Transverse colon (tissue), 4 donors: Measurements from ENCODE around the gene GRIA3.

ENCODE experiments used
- POLR2A ChIP-seq: fragments of 450-650 bp; IDR thresholded peaks from one replicate; pipeline ENCODE4 v1.6.1; 2016; ENCODE audit warnings: antibody characterized with exemption, mild to moderate bottlenecking, moderate library complexity
- POLR2AphosphoS5 ChIP-seq, 3 donors: sonication (generic); formaldehyde crosslinking; IDR thresholded peaks; one replicate each; pipeline ENCODE4 v1.6.1; 2016; ENCODE audit warnings: antibody characterized with exemption in 3 of 3
- TF ChIP-seq, protein P1 (sequence below), 5 experiments: fragments of 200-600 bp in 3 of 5; fragments of 450-650 bp in 2 of 5; sonication (generic) in 3 of 5; IDR thresholded peaks; 1 replicate in 2 of 5; 2 replicates in 3 of 5; pipeline ENCODE4 v1.5.1; 2016 to 2017; ENCODE audit warnings: antibody characterized with exemption in 5 of 5, inconsistent platforms in 3 of 5, mild to moderate bottlenecking in 2 of 5, moderate library complexity in 1 of 5

DNA sequence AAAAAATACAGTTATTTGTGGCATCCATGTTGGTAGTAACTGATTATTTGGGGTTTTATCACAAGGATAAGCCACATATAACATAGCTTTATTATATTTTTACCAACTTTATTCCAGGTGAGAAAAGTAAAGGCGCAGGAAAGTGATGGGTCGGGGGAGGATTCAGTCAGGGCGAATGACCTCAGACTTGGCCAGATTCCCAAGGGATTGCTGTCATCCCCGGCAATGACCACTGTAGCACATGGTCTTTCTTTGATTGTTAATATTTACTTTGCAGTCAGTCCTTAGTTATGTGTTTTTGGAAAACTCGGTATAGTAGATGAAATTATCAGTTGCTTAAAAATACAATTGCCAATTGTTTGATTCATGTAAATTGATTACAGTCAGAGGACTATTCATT lies 17.6 kb downstream of the GRIA3 start:
- TF ChIP-seq, protein P1, sequence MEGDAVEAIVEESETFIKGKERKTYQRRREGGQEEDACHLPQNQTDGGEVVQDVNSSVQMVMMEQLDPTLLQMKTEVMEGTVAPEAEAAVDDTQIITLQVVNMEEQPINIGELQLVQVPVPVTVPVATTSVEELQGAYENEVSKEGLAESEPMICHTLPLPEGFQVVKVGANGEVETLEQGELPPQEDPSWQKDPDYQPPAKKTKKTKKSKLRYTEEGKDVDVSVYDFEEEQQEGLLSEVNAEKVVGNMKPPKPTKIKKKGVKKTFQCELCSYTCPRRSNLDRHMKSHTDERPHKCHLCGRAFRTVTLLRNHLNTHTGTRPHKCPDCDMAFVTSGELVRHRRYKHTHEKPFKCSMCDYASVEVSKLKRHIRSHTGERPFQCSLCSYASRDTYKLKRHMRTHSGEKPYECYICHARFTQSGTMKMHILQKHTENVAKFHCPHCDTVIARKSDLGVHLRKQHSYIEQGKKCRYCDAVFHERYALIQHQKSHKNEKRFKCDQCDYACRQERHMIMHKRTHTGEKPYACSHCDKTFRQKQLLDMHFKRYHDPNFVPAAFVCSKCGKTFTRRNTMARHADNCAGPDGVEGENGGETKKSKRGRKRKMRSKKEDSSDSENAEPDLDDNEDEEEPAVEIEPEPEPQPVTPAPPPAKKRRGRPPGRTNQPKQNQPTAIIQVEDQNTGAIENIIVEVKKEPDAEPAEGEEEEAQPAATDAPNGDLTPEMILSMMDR (IDR thresholded peaks at IDR 0.05) = no peak
- TF ChIP-seq POLR2A = no peak
- TF ChIP-seq POLR2AphosphoS5 (IDR thresholded peaks at IDR 0.05) = no peak
